ENCODE measurements around the gene SECISBP2L.
A peak's percentile ranks its signal among the peaks of the same experiment; 100 is the strongest.

SECISBP2L gene

DNA sequence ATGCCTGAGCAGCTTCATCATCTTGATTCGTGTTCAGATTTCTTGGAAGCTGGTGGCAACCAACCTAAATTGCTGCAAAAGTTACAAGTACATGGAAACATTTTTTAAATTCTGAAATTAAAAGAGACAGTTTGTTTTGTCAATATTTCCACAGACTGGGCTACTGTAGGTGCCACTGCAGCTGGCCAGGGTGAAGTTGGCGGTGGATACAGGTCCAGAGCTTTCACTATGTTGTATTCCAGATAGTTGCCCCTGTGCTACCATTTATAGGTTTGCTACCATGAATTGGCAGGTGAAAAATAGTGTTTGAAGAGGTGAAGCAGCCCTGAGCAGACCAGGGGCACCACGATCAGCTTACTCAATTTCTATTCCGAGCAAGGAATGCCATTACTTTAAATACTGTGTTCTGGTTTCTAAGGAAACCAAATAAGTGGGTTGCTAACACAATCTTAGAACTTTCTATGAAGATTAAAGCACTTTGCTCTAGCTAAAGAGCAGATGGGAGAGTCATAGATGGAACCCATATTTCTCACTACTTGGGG lies 61.4 kb downstream of the SECISBP2L start:
- Histone ChIP-seq H3K4me1 (ENCODE audit: control insufficient read depth in 2 of 2, insufficient read depth in 1 of 2, low read depth in 1 of 2, low read length in 2 of 2) (peaks cover 0 to 2% of the 10 kb centered on the region in 2 donors), H3K9me3 (replicated peaks in 1 of 2; ENCODE audit: control insufficient read depth in 2 of 2, insufficient read depth in 1 of 2, low read depth in 1 of 2, low read length in 2 of 2) (no peaks in the 10 kb centered on the region), H4K8ac (ENCODE audit: low read depth, low read length) (no peak overlapping the region), H2AK5ac (ENCODE audit: low read depth, low read length) (no peak overlapping the region), H2BK12ac (ENCODE audit: low read length) (no peak overlapping the region), H3K27me3 (ENCODE audit: control insufficient read depth in 3 of 3, insufficient read depth in 3 of 3, low read depth in 1 of 3, low read length in 3 of 3) (no peaks in the 10 kb centered on the region), H3K23ac (ENCODE audit: low read depth, low read length, poor library complexity) (no peak overlapping the region), H3K4me3 (ENCODE audit: low read length in 2 of 2) (no peak overlapping the region), H3K14ac (ENCODE audit: low read length) (no peak overlapping the region), H3K4ac (ENCODE audit: low read length) (no peak overlapping the region), H3K36me3 (replicated peaks in 1 of 2; ENCODE audit: control insufficient read depth in 2 of 2, insufficient read depth in 2 of 2, low read length in 2 of 2) (peaks cover 0 to 21% of the 10 kb centered on the region in 2 donors), H2BK5ac (ENCODE audit: low read length) (no peak overlapping the region), H3K27ac (replicated peaks; ENCODE audit: low read length) (no peak overlapping the region), H3K4me2 (ENCODE audit: insufficient read depth, low read length, poor library complexity, severe bottlenecking) (no peak overlapping the region), H2AFZ (ENCODE audit: low read length) (no peak overlapping the region), H3K79me1 (ENCODE audit: low read depth, low read length) (no peaks in the 10 kb centered on the region), H3K18ac (ENCODE audit: low read length) (no peak overlapping the region), H4K91ac (ENCODE audit: low read depth, low read length, poor library complexity) (no peak overlapping the region), H3K9ac (ENCODE audit: low read depth, low read length, poor library complexity) (no peak overlapping the region), H2BK120ac (ENCODE audit: low read depth, low read length) (no peak overlapping the region), H2BK15ac (ENCODE audit: low read length) (no peak overlapping the region)
- DNase-seq (ENCODE audit: low spot score) = no peak
- no CpG with 5 or more reads among the region's 4 CpGs for WGBS, 2 donors (ENCODE audit: extremely low coverage in 2 of 2, insufficient read length in 2 of 2, insufficient replicate concordance in 1 of 2)

DNA sequence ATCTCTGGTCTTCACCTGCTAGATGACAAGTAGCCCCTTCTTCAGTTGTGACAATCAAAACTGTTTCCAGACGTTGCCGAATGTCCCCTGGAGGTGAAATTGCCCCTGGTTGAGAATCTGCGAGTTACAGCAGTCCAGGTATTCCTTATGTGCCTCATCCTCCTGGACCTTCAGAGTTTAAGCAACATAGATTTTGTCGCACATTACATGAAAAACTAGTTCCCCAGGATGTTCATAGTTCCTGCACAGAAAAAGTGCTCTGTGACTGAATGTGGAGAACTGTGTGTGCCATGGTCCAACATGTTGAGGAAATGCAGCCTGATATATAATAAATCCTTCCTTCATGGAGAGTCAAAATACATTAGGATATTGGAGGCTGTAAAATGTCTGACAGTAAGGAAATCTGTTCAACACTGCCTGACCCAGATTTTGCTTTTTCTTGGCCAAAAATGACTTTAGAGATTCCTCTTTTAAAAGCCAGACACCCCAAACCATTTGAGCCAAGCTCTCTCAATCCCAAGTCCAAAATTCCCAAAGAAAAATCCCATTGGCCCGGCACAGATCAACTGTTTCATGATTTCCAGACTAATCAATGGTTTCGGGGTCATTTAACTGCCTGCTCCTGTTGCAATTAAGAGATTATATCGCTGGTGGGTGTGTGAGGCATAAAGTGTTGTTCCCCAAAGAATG lies 62.1 kb downstream of the SECISBP2L start:
- Histone ChIP-seq H2BK15ac (ENCODE audit: low read length) (no peak overlapping the region), H3K9ac (ENCODE audit: low read depth, low read length, poor library complexity) (no peak overlapping the region), H4K91ac (ENCODE audit: low read depth, low read length, poor library complexity) (no peak overlapping the region), H2BK12ac (ENCODE audit: low read length) (no peak overlapping the region), H2AK5ac (ENCODE audit: low read depth, low read length) (no peak overlapping the region), H3K4me1 (ENCODE audit: control insufficient read depth in 2 of 2, insufficient read depth in 1 of 2, low read depth in 1 of 2, low read length in 2 of 2) (peaks cover 0 to 2% of the 10 kb centered on the region in 2 donors), H3K79me1 (ENCODE audit: low read depth, low read length) (no peaks in the 10 kb centered on the region), H2BK5ac (ENCODE audit: low read length) (no peak overlapping the region), H3K4me2 (ENCODE audit: insufficient read depth, low read length, poor library complexity, severe bottlenecking) (no peak overlapping the region), H3K27ac (replicated peaks; ENCODE audit: low read length) (no peak overlapping the region), H3K14ac (ENCODE audit: low read length) (no peak overlapping the region), H2BK120ac (ENCODE audit: low read depth, low read length) (no peak overlapping the region), H2AFZ (ENCODE audit: low read length) (no peak overlapping the region), H3K18ac (ENCODE audit: low read length) (no peak overlapping the region), H3K9me3 (replicated peaks in 1 of 2; ENCODE audit: control insufficient read depth in 2 of 2, insufficient read depth in 1 of 2, low read depth in 1 of 2, low read length in 2 of 2) (no peaks in the 10 kb centered on the region), H3K4me3 (ENCODE audit: low read length in 2 of 2) (no peak overlapping the region), H3K23ac (ENCODE audit: low read depth, low read length, poor library complexity) (no peak overlapping the region), H4K8ac (ENCODE audit: low read depth, low read length) (no peak overlapping the region), H3K4ac (ENCODE audit: low read length) (no peak overlapping the region), H3K36me3 (replicated peaks in 1 of 2; ENCODE audit: control insufficient read depth in 2 of 2, insufficient read depth in 2 of 2, low read length in 2 of 2) (peaks cover 0 to 14% of the 10 kb centered on the region in 2 donors), H3K27me3 (ENCODE audit: control insufficient read depth in 3 of 3, insufficient read depth in 3 of 3, low read depth in 1 of 3, low read length in 3 of 3) (no peaks in the 10 kb centered on the region)
- no peak for DNase-seq (ENCODE audit: low spot score)
- no CpG with 5 or more reads among the region's 7 CpGs for WGBS, 2 donors (ENCODE audit: extremely low coverage in 2 of 2, insufficient read length in 2 of 2, insufficient replicate concordance in 1 of 2)

DNA sequence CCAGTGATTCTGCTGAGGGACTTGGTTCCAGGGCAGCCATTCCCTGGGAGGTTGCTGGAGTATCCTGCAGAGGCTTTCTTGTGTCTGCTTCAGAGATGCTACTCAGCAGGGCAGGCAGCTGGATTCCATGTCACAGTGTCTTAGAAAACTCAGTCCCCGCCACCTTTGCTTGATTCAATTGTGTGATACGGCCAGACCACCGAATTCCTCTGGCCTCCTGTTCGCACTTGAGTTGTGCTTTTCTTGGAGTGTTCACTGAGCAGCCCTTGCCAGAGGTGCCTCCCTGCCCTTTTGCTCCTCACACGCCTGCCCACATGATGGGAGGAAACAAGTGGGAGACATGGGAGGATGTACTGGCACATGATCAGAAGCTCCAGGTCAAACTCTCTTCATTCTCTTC lies 62.9 kb downstream of the SECISBP2L start:
- Histone ChIP-seq H3K79me1 (ENCODE audit: low read depth, low read length) (no peaks in the 10 kb centered on the region), H3K4me2 (ENCODE audit: insufficient read depth, low read length, poor library complexity, severe bottlenecking) (no peak overlapping the region), H3K4me3 (ENCODE audit: low read length in 2 of 2) (no peak overlapping the region), H2AK5ac (ENCODE audit: low read depth, low read length) (no peak overlapping the region), H2BK12ac (ENCODE audit: low read length) (no peak overlapping the region), H2BK120ac (ENCODE audit: low read depth, low read length) (no peak overlapping the region), H4K8ac (ENCODE audit: low read depth, low read length) (no peak overlapping the region), H3K27ac (replicated peaks; ENCODE audit: low read length) (no peak overlapping the region), H2BK15ac (ENCODE audit: low read length) (no peak overlapping the region), H3K27me3 (ENCODE audit: control insufficient read depth in 3 of 3, insufficient read depth in 3 of 3, low read depth in 1 of 3, low read length in 3 of 3) (no peaks in the 10 kb centered on the region), H3K9ac (ENCODE audit: low read depth, low read length, poor library complexity) (no peak overlapping the region), H3K23ac (ENCODE audit: low read depth, low read length, poor library complexity) (no peak overlapping the region), H2AFZ (ENCODE audit: low read length) (peak overlapping the region; percentile 0), H3K9me3 (replicated peaks in 1 of 2; ENCODE audit: control insufficient read depth in 2 of 2, insufficient read depth in 1 of 2, low read depth in 1 of 2, low read length in 2 of 2) (no peaks in the 10 kb centered on the region), H3K14ac (ENCODE audit: low read length) (no peak overlapping the region), H3K4ac (ENCODE audit: low read length) (no peak overlapping the region), H2BK5ac (ENCODE audit: low read length) (no peak overlapping the region), H3K36me3 (replicated peaks in 1 of 2; ENCODE audit: control insufficient read depth in 2 of 2, insufficient read depth in 2 of 2, low read length in 2 of 2) (peaks cover 0 to 7% of the 10 kb centered on the region in 2 donors), H3K4me1 (ENCODE audit: control insufficient read depth in 2 of 2, insufficient read depth in 1 of 2, low read depth in 1 of 2, low read length in 2 of 2) (peaks cover 0 to 2% of the 10 kb centered on the region in 2 donors), H3K18ac (ENCODE audit: low read length) (no peak overlapping the region), H4K91ac (ENCODE audit: low read depth, low read length, poor library complexity) (no peak overlapping the region)
- no CpG with 5 or more reads among the region's 5 CpGs for WGBS, 2 donors (ENCODE audit: extremely low coverage in 2 of 2, insufficient read length in 2 of 2, insufficient replicate concordance in 1 of 2)
- no peak for DNase-seq (ENCODE audit: low spot score)

DNA sequence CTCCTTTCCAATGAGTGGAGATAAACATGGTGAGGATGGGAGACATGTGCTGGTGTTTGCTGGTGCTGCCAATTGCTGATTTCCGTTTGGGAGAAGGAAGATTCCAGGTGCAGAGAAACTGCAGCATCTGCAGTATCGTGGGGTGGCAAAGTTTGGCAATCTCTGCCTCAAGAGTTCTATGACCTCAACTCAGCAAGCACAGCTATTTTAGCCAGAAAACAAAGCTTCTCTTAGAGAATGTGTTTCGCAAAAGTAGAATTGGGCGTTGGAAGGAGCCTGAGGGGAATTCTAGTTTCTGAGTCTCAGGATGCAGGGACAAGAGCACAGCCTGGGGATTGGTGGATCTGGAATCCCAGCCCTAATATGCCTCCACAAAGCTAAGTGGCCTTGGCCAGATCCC lies 64.3 kb downstream of the SECISBP2L start:
- no peak overlapping the region for H3K4me3 ChIP-seq (ENCODE audit: low read length in 2 of 2)
- no peak overlapping the region for H3K14ac ChIP-seq (ENCODE audit: low read length)
- DNase-seq (ENCODE audit: low spot score) = no peak
- no peak overlapping the region for H3K4ac ChIP-seq (ENCODE audit: low read length)
- H3K27ac ChIP-seq (replicated peaks; ENCODE audit: low read length) = no peak overlapping the region
- no peak overlapping the region for H2AFZ ChIP-seq (ENCODE audit: low read length)
- H4K8ac ChIP-seq (ENCODE audit: low read depth, low read length) = no peak overlapping the region
- no peak overlapping the region for H4K91ac ChIP-seq (ENCODE audit: low read depth, low read length, poor library complexity)
- H3K18ac ChIP-seq (ENCODE audit: low read length) = no peak overlapping the region
- H3K9ac ChIP-seq (ENCODE audit: low read depth, low read length, poor library complexity) = no peak overlapping the region
- peaks cover 0 to 2% of the 10 kb centered on the region in 2 donors for H3K4me1 ChIP-seq (ENCODE audit: control insufficient read depth in 2 of 2, insufficient read depth in 1 of 2, low read depth in 1 of 2, low read length in 2 of 2)
- whole genome bisulfite sequencing, 2 donors (ENCODE audit: extremely low coverage in 2 of 2, insufficient read length in 2 of 2, insufficient replicate concordance in 1 of 2) = no CpG with 5 or more reads among the region's 4 CpGs
- no peak overlapping the region for H3K4me2 ChIP-seq (ENCODE audit: insufficient read depth, low read length, poor library complexity, severe bottlenecking)
- H3K23ac ChIP-seq (ENCODE audit: low read depth, low read length, poor library complexity) = no peak overlapping the region
- H2BK15ac ChIP-seq (ENCODE audit: low read length) = no peak overlapping the region
- no peaks in the 10 kb centered on the region for H3K9me3 ChIP-seq (replicated peaks in 1 of 2; ENCODE audit: control insufficient read depth in 2 of 2, insufficient read depth in 1 of 2, low read depth in 1 of 2, low read length in 2 of 2)
- H3K36me3 ChIP-seq (replicated peaks in 1 of 2; ENCODE audit: control insufficient read depth in 2 of 2, insufficient read depth in 2 of 2, low read length in 2 of 2) = no peaks in the 10 kb centered on the region
- no peaks in the 10 kb centered on the region for H3K27me3 ChIP-seq (ENCODE audit: control insufficient read depth in 3 of 3, insufficient read depth in 3 of 3, low read depth in 1 of 3, low read length in 3 of 3)
- H2BK120ac ChIP-seq (ENCODE audit: low read depth, low read length) = no peak overlapping the region
- no peak overlapping the region for H2AK5ac ChIP-seq (ENCODE audit: low read depth, low read length)
- no peak overlapping the region for H2BK12ac ChIP-seq (ENCODE audit: low read length)
- H3K79me1 ChIP-seq (ENCODE audit: low read depth, low read length) = no peaks in the 10 kb centered on the region
- no peak overlapping the region for H2BK5ac ChIP-seq (ENCODE audit: low read length)
